ENCODE measurements around the gene ME3. TPM values are rescaled to one million over a fixed set of nuclear protein-coding genes. Genes with fewer than 3 reads are reported as not detected.

Gene ME3
- total RNA-seq, 2 donors from 2014 or later, result 62.4 to 62.5 TPM

DNA sequence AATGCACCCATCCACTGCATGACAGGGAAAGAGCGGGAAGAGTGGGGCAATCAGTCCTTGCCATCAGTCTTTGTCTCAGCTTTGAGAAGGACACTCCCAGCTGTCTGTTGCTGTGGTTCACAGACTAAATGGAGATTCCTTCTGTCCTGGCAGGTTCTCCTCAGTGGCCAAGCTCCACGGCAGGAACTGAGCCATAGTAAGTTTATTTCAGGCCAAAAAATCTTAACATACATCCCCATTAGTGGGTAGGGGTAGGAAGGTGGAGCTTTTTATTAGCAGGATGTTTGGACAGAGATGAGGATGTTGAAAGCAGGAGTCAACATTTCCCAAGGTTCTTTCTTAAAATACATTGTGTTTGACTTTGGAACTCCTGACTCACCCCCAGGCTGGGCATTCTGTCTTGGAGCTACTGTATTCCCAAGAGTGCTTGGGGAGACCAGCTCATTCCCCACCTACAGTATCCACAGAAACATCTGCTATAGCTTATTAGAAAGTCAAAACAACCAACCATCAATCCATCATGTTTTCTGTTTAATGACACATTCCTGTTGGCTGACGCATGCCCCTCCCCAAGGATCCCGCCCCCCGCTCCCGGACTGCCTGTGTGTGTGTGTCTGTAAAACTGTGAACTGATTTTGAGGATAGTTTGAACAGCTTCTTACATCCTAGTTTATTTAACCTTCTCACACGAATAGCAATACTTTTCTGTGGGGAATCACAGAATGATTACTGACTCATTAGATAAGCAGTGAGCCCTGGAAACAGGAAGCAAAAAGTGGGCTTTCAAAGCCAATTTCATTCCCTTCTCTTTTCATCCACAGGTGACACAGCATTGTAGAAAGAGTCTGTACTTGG is 188.2 kb downstream of the ME3 start:
- Histone ChIP-seq H3K4me3 (no peak overlapping the region), H3K27ac (peak overlapping the region; percentile 37 to 78), H3K36me3 (no peaks in the 10 kb centered on the region), H3K9me3 (no peaks in the 10 kb centered on the region), H3K27me3 (replicated peaks; ENCODE audit: insufficient read depth) (no peaks in the 10 kb centered on the region), H3K4me1 (ENCODE audit: control insufficient read depth in 1 of 2, low read depth in 2 of 2) (peaks cover 15 to 30% of the 10 kb centered on the region in 2 donors)
- TF ChIP-seq, protein P1, sequence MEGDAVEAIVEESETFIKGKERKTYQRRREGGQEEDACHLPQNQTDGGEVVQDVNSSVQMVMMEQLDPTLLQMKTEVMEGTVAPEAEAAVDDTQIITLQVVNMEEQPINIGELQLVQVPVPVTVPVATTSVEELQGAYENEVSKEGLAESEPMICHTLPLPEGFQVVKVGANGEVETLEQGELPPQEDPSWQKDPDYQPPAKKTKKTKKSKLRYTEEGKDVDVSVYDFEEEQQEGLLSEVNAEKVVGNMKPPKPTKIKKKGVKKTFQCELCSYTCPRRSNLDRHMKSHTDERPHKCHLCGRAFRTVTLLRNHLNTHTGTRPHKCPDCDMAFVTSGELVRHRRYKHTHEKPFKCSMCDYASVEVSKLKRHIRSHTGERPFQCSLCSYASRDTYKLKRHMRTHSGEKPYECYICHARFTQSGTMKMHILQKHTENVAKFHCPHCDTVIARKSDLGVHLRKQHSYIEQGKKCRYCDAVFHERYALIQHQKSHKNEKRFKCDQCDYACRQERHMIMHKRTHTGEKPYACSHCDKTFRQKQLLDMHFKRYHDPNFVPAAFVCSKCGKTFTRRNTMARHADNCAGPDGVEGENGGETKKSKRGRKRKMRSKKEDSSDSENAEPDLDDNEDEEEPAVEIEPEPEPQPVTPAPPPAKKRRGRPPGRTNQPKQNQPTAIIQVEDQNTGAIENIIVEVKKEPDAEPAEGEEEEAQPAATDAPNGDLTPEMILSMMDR (IDR thresholded peaks at IDR 0.05), result no peak
- peak; percentile 62 for ATAC-seq (ENCODE audit: insufficient number of reproducible peaks, low FRiP score, low read depth)
- DNase-seq (ENCODE audit: low spot score), result peak; percentile 61

DNA sequence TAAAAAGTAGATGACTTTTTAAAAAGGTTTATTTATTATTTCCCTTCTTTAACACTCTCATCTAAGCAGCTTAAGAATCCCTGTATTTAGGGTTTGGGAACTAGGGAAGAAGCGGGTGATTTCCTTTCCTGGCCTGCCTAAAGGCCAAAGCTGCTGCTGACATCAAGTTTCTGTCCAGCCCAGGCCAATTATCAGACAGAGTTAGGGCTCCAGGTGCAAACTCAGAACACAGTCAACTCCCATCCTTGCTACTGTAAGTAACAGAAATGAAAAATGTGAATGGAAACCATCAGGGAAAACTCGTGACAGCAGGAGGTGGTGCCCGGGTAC is 188.8 kb downstream of the ME3 start:
- Histone ChIP-seq H3K9me3 (no peaks in the 10 kb centered on the region), H3K27me3 (replicated peaks; ENCODE audit: insufficient read depth) (no peaks in the 10 kb centered on the region), H3K27ac (peak overlapping the region; percentile 25 to 78), H3K36me3 (no peaks in the 10 kb centered on the region), H3K4me3 (no peak overlapping the region), H3K4me1 (ENCODE audit: control insufficient read depth in 1 of 2, low read depth in 2 of 2) (peaks cover 15 to 30% of the 10 kb centered on the region in 2 donors)
- TF ChIP-seq, protein P1 (IDR thresholded peaks at IDR 0.05), result no peak
- ATAC-seq (ENCODE audit: insufficient number of reproducible peaks, low FRiP score, low read depth) (no peak), DNase-seq (ENCODE audit: low spot score) (no peak)

DNA sequence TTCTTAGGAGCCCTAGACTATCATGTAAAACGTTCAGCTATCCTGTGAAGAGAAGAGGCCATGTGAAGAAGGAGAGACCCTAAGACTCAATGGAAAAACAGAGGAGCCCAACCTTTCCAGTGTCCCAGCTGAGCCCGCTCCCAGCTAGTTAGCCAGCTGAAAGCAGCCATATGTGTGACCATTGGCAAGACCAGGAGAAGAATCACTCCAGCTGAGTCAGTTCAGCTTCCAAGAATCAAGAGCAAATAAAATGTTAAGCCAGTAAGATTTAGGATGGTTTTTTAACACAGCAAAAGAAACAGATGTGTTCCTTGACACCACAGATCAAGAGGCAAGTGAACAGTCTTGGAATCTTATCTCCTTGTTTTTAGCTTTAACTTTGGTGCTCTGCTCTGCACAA is 189.7 kb downstream of the ME3 start:
- Histone ChIP-seq H3K4me3 (no peak overlapping the region), H3K9me3 (no peaks in the 10 kb centered on the region), H3K36me3 (no peaks in the 10 kb centered on the region), H3K27me3 (replicated peaks; ENCODE audit: insufficient read depth) (no peaks in the 10 kb centered on the region), H3K4me1 (ENCODE audit: control insufficient read depth in 1 of 2, low read depth in 2 of 2) (peaks cover 15 to 38% of the 10 kb centered on the region in 2 donors), H3K27ac (no peak overlapping the region)
- ATAC-seq (ENCODE audit: insufficient number of reproducible peaks, low FRiP score, low read depth) (no peak), DNase-seq (ENCODE audit: low spot score) (no peak)
- TF ChIP-seq, protein P1 (IDR thresholded peaks at IDR 0.05), result no peak

GRCh38 chr11:86481399-86481798 is 191.0 kb downstream of the ME3 start:
- Histone ChIP-seq H3K27me3 (replicated peaks; ENCODE audit: insufficient read depth) (no peaks in the 10 kb centered on the region), H3K9me3 (no peaks in the 10 kb centered on the region), H3K4me3 (no peak overlapping the region), H3K4me1 (ENCODE audit: control insufficient read depth in 1 of 2, low read depth in 2 of 2) (peaks cover 15 to 51% of the 10 kb centered on the region in 2 donors), H3K27ac (no peak overlapping the region), H3K36me3 (no peaks in the 10 kb centered on the region)
- DNase-seq (ENCODE audit: low spot score) (no peak), ATAC-seq (ENCODE audit: insufficient number of reproducible peaks, low FRiP score, low read depth) (no peak)
- TF ChIP-seq, protein P1 (IDR thresholded peaks at IDR 0.05), result no peak

GRCh38 chr11:86478348-86478747 is 194.1 kb downstream of the ME3 start:
- Histone ChIP-seq H3K27ac (peak overlapping the region in 1 of 2 donors; percentile 29), H3K27me3 (replicated peaks; ENCODE audit: insufficient read depth) (no peaks in the 10 kb centered on the region), H3K36me3 (no peaks in the 10 kb centered on the region), H3K4me1 (ENCODE audit: control insufficient read depth in 1 of 2, low read depth in 2 of 2) (peaks cover 14 to 53% of the 10 kb centered on the region in 2 donors), H3K9me3 (no peaks in the 10 kb centered on the region), H3K4me3 (no peak overlapping the region)
- ATAC-seq (ENCODE audit: insufficient number of reproducible peaks, low FRiP score, low read depth), result no peak
- no peak for DNase-seq (ENCODE audit: low spot score)
- TF ChIP-seq, protein P1 (IDR thresholded peaks at IDR 0.05), result no peak

All from thoracic aorta (tissue), 2 donors.